Measurements from ENCODE around the gene NFX1.
"Not testable (repeated sequence)": the region's sequence is repeated elsewhere in the genome, so short reads cannot be mapped to it uniquely, and the experiment has no call there.

NFX1 gene

DNA sequence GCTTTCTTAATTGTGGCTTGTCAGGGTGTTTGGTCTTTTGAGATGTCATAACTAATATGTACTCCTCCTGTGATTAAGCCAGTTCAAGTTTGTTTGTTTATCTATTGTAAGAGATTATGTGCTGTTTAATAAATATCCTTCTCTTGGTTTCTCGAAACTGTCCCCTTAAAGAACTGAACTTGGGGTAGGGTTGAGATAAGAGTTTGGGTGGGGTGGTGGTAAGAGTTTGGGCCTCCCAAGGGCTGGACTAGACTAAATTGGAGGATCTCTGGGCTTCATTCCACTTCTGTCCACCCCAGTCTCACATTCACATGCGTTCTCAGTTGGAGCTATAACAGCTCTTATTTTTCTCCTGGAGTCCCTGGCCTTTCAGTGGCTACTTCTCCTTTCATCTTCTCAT lies 73.8 kb downstream of the NFX1 start:
- DNase-seq (ENCODE audit: extremely low read depth, low read depth), result no peak
- no peak overlapping the region for H3K4me3 ChIP-seq (replicated peaks; ENCODE audit: low read depth, low read length)
- TF ChIP-seq, protein P1, sequence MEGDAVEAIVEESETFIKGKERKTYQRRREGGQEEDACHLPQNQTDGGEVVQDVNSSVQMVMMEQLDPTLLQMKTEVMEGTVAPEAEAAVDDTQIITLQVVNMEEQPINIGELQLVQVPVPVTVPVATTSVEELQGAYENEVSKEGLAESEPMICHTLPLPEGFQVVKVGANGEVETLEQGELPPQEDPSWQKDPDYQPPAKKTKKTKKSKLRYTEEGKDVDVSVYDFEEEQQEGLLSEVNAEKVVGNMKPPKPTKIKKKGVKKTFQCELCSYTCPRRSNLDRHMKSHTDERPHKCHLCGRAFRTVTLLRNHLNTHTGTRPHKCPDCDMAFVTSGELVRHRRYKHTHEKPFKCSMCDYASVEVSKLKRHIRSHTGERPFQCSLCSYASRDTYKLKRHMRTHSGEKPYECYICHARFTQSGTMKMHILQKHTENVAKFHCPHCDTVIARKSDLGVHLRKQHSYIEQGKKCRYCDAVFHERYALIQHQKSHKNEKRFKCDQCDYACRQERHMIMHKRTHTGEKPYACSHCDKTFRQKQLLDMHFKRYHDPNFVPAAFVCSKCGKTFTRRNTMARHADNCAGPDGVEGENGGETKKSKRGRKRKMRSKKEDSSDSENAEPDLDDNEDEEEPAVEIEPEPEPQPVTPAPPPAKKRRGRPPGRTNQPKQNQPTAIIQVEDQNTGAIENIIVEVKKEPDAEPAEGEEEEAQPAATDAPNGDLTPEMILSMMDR (IDR thresholded peaks at IDR 0.05; ENCODE audit: low read depth, low read length, missing control alignments), result no peak

DNA sequence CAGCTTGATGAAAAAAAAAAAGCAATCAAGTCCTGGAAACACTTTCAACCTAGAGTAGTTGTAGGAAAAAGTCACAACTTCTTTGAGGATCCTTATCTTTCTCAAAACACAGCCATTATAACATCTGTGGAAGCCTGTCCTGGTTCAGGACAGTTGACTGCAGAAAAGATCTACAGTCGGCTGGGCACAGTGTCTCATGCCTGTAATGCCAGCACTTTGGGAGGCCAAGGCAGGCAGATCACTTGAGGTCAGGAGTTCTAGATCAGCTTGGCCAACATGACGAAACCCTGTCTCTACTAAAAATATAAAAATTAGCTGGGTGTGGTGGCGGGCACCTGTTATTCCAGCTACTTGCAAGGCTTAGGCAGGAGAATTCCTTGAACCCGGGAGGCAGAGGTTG lies 74.5 kb downstream of the NFX1 start:
- H3K4me3 ChIP-seq (replicated peaks; ENCODE audit: low read depth, low read length); DNase-seq (ENCODE audit: extremely low read depth, low read depth): not testable (repeated sequence)

DNA sequence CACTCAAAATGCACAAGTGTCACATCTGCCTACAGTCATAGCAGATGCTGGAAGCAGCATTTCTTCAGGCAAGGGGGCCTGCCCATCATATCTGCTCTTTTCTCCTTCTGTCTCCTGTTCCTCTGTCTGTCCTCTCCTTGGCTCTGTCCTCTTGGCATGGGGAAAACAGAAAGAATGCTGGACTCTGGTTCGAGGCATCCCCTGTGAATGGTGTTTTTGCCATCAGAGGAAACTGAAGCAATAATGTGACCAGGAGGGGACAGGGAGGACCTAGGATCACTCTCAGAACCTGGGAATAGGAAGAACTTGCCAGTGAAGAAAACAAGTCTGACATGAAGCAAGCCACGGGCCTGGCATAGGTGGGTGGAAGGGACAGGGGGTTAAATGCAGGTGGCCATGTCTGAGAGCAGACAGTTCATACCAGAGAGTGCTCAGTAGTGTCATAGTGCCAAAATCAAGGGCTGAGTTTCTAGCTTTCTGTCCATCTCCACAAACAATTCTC lies 76.7 kb downstream of the NFX1 start:
- no peak for DNase-seq (ENCODE audit: extremely low read depth, low read depth)
- no peak overlapping the region for H3K4me3 ChIP-seq (replicated peaks; ENCODE audit: low read depth, low read length)
- TF ChIP-seq, protein P1 (IDR thresholded peaks at IDR 0.05; ENCODE audit: low read depth, low read length, missing control alignments), result no peak

DNA sequence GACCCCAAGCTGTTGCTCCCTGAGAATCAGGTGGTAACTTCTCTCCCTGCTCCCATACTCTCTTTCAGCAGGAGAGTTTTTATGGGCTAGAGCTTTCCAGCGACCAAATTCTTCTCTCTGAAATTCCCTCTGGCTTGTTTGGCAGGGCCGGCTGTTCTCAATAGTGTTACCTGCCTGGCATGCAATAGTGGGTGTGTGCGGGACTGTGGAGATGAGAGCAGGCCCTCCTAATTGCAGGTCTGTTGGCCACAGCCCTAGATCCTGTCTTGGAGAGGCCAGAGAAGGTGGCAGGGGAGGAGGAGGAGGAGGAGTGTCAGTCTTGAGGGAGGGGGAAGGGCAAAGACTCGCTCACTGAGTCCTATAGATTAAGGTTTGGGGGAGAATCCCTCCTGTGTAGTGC lies 82.6 kb downstream of the NFX1 start:
- no peak for DNase-seq (ENCODE audit: extremely low read depth, low read depth)
- TF ChIP-seq, protein P1 (IDR thresholded peaks at IDR 0.05; ENCODE audit: low read depth, low read length, missing control alignments), result no peak
- H3K4me3 ChIP-seq (replicated peaks; ENCODE audit: low read depth, low read length), result no peak overlapping the region

DNA sequence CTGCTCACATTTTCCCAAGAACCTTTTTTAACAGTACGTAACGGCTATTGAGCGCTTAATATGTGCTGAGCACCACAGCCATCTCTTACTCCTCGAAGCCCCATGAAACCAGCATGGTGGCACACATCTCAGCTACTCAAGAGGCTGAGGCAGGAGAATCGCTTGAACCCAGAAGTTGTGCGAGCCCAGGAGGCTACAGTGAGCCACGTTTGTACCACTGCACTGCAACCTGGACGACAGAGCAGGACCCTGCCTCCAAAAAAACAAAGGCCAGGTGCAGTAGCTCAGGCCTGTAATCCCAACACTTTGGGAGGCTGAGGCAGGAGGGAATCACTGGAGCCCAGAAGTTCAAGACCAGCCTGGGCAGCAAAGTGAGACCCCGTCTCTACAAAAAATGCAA lies 83.9 kb downstream of the NFX1 start:
- H3K4me3 ChIP-seq (replicated peaks; ENCODE audit: low read depth, low read length), result no peak overlapping the region
- TF ChIP-seq, protein P1 (IDR thresholded peaks at IDR 0.05; ENCODE audit: low read depth, low read length, missing control alignments), result no peak
- DNase-seq (ENCODE audit: extremely low read depth, low read depth), result no peak

DNA sequence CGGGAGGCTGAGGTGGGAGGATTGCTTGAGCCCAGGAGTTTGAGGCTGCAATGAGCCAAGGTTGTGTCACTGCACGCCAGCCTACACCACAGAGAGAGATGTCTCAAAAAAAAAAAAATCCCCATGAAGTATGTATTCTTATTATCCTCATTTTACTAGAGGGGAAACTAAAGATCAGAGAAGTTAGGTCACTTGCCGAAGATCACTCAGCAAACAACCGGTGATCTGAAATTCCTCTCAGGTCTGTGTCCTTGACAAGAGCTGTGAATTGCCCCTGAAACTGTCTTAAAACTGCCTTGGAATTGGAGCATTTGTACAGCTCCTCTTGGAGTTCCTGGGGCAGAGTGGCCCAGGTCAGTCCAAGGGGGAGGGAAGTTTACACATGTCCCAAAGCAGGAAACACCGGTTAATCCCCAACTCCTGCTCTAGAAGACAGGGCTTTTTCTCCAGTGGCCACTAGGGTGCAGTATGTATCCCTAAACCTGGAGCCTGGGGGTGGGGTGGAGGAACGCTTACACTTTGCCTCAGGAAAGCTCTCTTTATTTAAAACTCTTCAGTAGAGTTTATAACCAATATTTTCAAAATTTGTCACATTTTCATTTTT lies 84.4 kb downstream of the NFX1 start:
- peak; percentile 66 for DNase-seq (ENCODE audit: extremely low read depth, low read depth)
- H3K4me3 ChIP-seq (replicated peaks; ENCODE audit: low read depth, low read length), result no peak overlapping the region
- TF ChIP-seq, protein P1 (IDR thresholded peaks at IDR 0.05; ENCODE audit: low read depth, low read length, missing control alignments), result peak; percentile 89

DNA sequence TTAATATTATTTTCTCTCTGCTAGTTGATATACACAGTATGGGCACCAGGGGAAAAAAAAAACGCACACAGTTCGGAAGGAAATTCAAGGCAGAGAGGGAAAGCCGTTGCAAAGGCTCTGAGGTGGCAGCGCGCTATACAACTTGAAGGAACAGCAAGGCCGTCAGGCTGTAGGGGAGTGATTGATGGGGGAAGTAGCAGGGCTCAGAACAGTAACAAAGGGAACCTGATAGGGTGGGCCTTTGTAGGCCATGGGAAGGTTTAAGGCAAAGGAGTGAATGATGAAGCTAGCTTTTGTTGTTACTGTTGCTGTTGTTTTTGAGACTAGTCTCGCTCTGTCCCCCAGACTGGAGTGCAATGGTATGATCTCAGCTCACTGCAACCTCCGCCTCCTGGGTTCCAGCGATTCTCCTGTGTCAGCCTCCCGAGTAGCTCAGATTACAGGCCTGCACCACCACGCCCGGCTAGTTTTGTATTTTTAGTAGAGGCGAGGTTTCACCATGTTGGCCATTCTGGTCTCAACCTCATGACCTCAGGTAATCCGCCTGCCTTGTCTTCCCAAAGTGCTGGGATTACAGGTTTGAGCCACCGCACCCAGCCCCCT lies 85.0 kb downstream of the NFX1 start:
- TF ChIP-seq, protein P1 (IDR thresholded peaks at IDR 0.05; ENCODE audit: low read depth, low read length, missing control alignments), result no peak
- no peak for DNase-seq (ENCODE audit: extremely low read depth, low read depth)
- no peak overlapping the region for H3K4me3 ChIP-seq (replicated peaks; ENCODE audit: low read depth, low read length)

All from HFF-Myc (cell line).